Right lobe of liver (tissue), 4 donors: ENCODE data around the gene FAM111B.

ENCODE experiments used
- CTCF ChIP-seq, 4 donors: fragments of 200-600 bp in 3 of 4; fragments of 450-650 bp in 1 of 4; IDR thresholded peaks; one replicate each; pipeline versions ENCODE4 v1.5.1 to v1.8.0; 2016 to 2022; ENCODE audit warnings: antibody characterized with exemption in 4 of 4, mild to moderate bottlenecking in 2 of 4
- POLR2A ChIP-seq: fragments of 450-650 bp; IDR thresholded peaks from one replicate; pipeline ENCODE4 v1.6.1; 2017; ENCODE audit warnings: antibody characterized with exemption, mild to moderate bottlenecking
- donor health status: DM: no; HTN: no; CAD: no.
- donor health status: DM: no; HTN: no; CAD: no.
- donor health status: DM: no; HTN: yes; CAD: no.

GRCh38 chr11:59141191-59141590, 34.2 kb downstream of the FAM111B start:
- TF ChIP-seq CTCF (IDR thresholded peaks at IDR 0.05) (no peak), POLR2A (no peak)
